Prostate gland (tissue), 2 donors: ENCODE measurements around the gene SPRR2B. TPM values are rescaled to one million over a fixed set of nuclear protein-coding genes. Genes with fewer than 3 reads are reported as not detected.
"Not testable (repeated sequence)": the region's sequence is repeated elsewhere in the genome, so short reads cannot be mapped to it uniquely, and the experiment has no call there.

Source experiments
- DNase-seq: peaks from one replicate; pipeline ENCODE4 v3.0.0-alpha.2; 2019; ENCODE audit warnings: low spot score
- H3K27ac ChIP-seq, 2 donors: fragments of 200-600 bp; sonication (generic); 2 replicates each; pipeline ENCODE4 v1.5.1; 2017 to 2019
- H3K27me3 ChIP-seq: fragments of 200-600 bp; sonication (generic); replicated peaks from 2 replicates; pipeline ENCODE4 v1.5.1; 2019; ENCODE audit not compliant: insufficient read depth
- H3K36me3 ChIP-seq, 2 donors: fragments of 200-600 bp; sonication (generic); 1 replicate in 1 of 2; 2 replicates in 1 of 2; pipeline versions ENCODE4 v1.5.1 to v1.8.1; 2017 to 2019
- H3K4me1 ChIP-seq: fragments of 200-600 bp; sonication (generic); replicated peaks from 2 replicates; pipeline ENCODE4 v1.5.1; 2019
- H3K4me3 ChIP-seq, 2 donors: fragments of 200-600 bp; sonication (generic); 2 replicates each; pipeline ENCODE4 v1.5.1; 2017 to 2019
- H3K9me3 ChIP-seq: fragments of 200-600 bp; sonication (generic); 2 replicates; pipeline ENCODE4 v1.5.1; 2017
- POLR2A ChIP-seq: fragments of 450-650 bp; IDR thresholded peaks from one replicate; pipeline ENCODE4 v1.6.1; 2016; ENCODE audit warnings: antibody characterized with exemption, mild to moderate bottlenecking
- POLR2AphosphoS5 ChIP-seq: sonication (generic); formaldehyde crosslinking; IDR thresholded peaks from one replicate; pipeline ENCODE4 v1.6.1; 2017; ENCODE audit warnings: antibody characterized with exemption
- WGBS: methylation state at CpG from one replicate; pipeline ENCODE4 v1.1.5; 2018; 5-methylcytosine and 5-hydroxymethylcytosine counted together
- intact Hi-C: fragments of 100-400 bp; cut with DNase I; formaldehyde crosslinking; loops from one replicate; pipeline ENCODE4 v1.14.2; 2022
- total RNA-seq, 2 donors: library from RNA; depleted of rRNA; stranded (reverse); fragments of >200 nt; gene quantifications; one replicate each; pipeline ENCODE4 v1.1.0, GENCODE V29; 2016
- TF ChIP-seq, protein P1 (sequence below), 4 experiments: fragments of 200-600 bp in 2 of 4; fragments of 450-650 bp in 2 of 4; sonication (generic) in 2 of 4; IDR thresholded peaks; 1 replicate in 3 of 4; 2 replicates in 1 of 4; pipeline ENCODE4 v1.5.1; 2016 to 2019; ENCODE audit warnings: antibody characterized with exemption in 4 of 4, mild to moderate bottlenecking in 2 of 4, moderate library complexity in 2 of 4

SPRR2B gene
- total RNA-seq, 2 donors from 2014 or later = not detected

- Histone ChIP-seq H3K27me3 (no peaks in the 10 kb centered on the region), H3K9me3 (no peaks in the 10 kb centered on the region), H3K4me1 (no peaks in the 10 kb centered on the region), H3K4me3 (no peak overlapping the region), H3K36me3 (no peaks in the 10 kb centered on the region), H3K27ac (no peak overlapping the region)
- no peak for DNase-seq
- 31% methylated on average over 2 of the region's 2 CpGs for WGBS
- intact Hi-C loops = no loop called here
- no peak for TF ChIP-seq POLR2AphosphoS5
- TF ChIP-seq, protein P1, sequence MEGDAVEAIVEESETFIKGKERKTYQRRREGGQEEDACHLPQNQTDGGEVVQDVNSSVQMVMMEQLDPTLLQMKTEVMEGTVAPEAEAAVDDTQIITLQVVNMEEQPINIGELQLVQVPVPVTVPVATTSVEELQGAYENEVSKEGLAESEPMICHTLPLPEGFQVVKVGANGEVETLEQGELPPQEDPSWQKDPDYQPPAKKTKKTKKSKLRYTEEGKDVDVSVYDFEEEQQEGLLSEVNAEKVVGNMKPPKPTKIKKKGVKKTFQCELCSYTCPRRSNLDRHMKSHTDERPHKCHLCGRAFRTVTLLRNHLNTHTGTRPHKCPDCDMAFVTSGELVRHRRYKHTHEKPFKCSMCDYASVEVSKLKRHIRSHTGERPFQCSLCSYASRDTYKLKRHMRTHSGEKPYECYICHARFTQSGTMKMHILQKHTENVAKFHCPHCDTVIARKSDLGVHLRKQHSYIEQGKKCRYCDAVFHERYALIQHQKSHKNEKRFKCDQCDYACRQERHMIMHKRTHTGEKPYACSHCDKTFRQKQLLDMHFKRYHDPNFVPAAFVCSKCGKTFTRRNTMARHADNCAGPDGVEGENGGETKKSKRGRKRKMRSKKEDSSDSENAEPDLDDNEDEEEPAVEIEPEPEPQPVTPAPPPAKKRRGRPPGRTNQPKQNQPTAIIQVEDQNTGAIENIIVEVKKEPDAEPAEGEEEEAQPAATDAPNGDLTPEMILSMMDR (IDR thresholded peaks at IDR 0.05) = no peak
- no peak for TF ChIP-seq POLR2A
Measured at GRCh38 chr1:153058154-153058553, 13.3 kb downstream of the SPRR2B start.

DNA sequence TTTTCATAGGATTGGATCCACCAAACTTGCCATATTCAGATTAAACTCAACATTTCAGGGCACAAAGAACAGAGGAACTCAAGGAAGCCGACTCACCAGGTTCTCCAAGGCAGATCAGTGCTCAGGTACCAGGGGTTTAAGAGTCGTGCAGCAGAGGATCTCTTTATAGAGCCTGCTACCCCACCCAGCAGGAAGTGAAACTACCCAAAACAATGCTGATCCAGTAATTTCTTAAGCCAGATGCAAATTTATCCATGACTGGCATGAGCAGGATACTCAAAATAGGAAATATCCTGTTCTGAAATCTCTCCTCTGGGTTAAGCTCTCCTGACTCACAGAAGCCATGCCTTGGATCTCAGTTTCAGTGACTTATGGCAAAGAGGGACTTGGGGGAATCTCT lies 14.0 kb downstream of the SPRR2B start, which contains the start of gene SPRR2A:
Gene SPRR2A, minus strand, starts transcription at position 138 of the 400 bp plus-strand sequence. CDS start 777 bp downstream, outside the sequence.
- Histone ChIP-seq H3K36me3 (no peaks in the 10 kb centered on the region), H3K4me1 (no peaks in the 10 kb centered on the region), H3K27ac (no peak within 1 kb of the TSS), H3K4me3 (no peak within 1 kb of the TSS), H3K9me3 (no peaks in the 10 kb centered on the region), H3K27me3 (no peaks in the 10 kb centered on the region)
- DNase-seq = no peak
- intact Hi-C loops = no loop called here
- 69% methylated on average over 2 of the region's 2 CpGs for WGBS
- TF ChIP-seq POLR2A (no peak), POLR2AphosphoS5 (no peak)
- TF ChIP-seq, protein P1 (IDR thresholded peaks at IDR 0.05) = no peak

GRCh38 chr1:153056111-153056510 lies 15.3 kb downstream of the SPRR2B start:
- H3K9me3 ChIP-seq, H3K27me3 ChIP-seq, intact Hi-C loops, H3K36me3 ChIP-seq, DNase-seq, H3K4me3 ChIP-seq, H3K4me1 ChIP-seq, H3K27ac ChIP-seq: not testable (repeated sequence)
- 47% methylated on average over 3 of the region's 3 CpGs for WGBS

- no peak for DNase-seq
- TF ChIP-seq, protein P1 (IDR thresholded peaks at IDR 0.05) = no peak
- TF ChIP-seq POLR2AphosphoS5 = no peak
- no peak for TF ChIP-seq POLR2A
- WGBS = 86% methylated on average over 2 of the region's 2 CpGs
Measured at GRCh38 chr1:153049211-153049610, 22.2 kb downstream of the SPRR2B start.

DNA sequence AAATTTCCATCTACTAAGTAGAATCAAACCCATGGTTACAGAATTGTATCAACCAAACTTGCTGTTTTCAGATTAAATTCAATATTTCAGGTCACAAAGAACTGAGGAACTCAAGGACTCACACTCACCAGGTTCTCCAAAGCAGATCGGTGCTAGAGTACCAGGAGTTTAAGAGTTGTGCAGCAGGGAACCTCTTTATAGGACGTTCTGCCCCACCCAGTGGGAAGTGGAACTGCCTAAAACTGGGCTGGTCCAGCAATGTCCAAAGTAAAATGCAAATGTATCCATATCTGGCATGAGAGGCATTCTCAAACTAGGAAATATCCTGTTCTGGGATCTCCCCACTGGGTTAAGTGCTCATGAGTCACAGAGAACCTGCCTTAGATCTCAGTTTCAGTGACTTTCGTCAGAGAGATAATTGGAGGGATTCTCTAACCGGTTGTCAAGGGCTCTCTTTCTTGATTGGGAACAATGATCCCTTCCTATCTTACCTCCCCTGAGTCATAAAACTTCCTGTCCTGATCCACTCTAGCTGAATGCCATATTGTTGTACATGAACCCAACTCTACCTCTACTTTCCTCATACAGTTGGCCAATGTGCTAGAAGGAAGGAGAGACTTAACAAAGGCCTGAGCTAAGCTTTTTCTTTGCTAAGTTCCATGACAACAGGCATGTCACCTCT lies 30.3 kb downstream of the SPRR2B start, which contains the start of gene SPRR2D:
Gene SPRR2D, minus strand, starts transcription at position 171 of the 682 bp plus-strand sequence. CDS start 774 bp downstream, outside the sequence.
- no peak for DNase-seq
- H3K27me3 ChIP-seq = no peaks in the 10 kb centered on the region
- H3K4me3 ChIP-seq = no peak within 1 kb of the TSS
- no peaks in the 10 kb centered on the region for H3K36me3 ChIP-seq
- no peaks in the 10 kb centered on the region for H3K9me3 ChIP-seq
- 65% methylated on average over 4 of the region's 4 CpGs for WGBS
- TF ChIP-seq POLR2A = no peak
- TF ChIP-seq POLR2AphosphoS5 = no peak
- TF ChIP-seq, protein P1 (IDR thresholded peaks at IDR 0.05) = no peak
- no peak within 1 kb of the TSS for H3K27ac ChIP-seq
- intact Hi-C loops = no loop called here
- no peaks in the 10 kb centered on the region for H3K4me1 ChIP-seq

More at GRCh38 chr1:153049211-153049610, 22.2 kb downstream of the SPRR2B start:
- H3K4me1 ChIP-seq = no peaks in the 10 kb centered on the region
- no peak overlapping the region for H3K27ac ChIP-seq
- H3K27me3 ChIP-seq = no peaks in the 10 kb centered on the region
- intact Hi-C loops = no loop called here
- H3K4me3 ChIP-seq = no peak overlapping the region
- H3K9me3 ChIP-seq = no peaks in the 10 kb centered on the region
- H3K36me3 ChIP-seq = no peaks in the 10 kb centered on the region
